HG03571 (cell line): ENCODE results near the gene DNASE2B.

Source experiments
- ATAC-seq: cut with Tn5 transposase; IDR thresholded peaks from one replicate; pipeline ENCODE4 v1.9.1; 2021; ENCODE audit not compliant: unreplicated experiment

DNASE2B gene

GRCh38 chr1:84398175-84399155, at the start of gene DNASE2B:
Gene DNASE2B, plus strand, starts transcription at chr1:84398484. Its CDS starts 81 bp downstream, at chr1:84398565.
- no peak for ATAC-seq

GRCh38 chr1:84348759-84349158, 49.5 kb upstream of the DNASE2B start:
- ATAC-seq, result no peak

GRCh38 chr1:84350104-84350503, 48.2 kb upstream of the DNASE2B start:
- ATAC-seq, result no peak

- ATAC-seq, result no peak
Observed at GRCh38 chr1:84350550-84350949, 47.7 kb upstream of the DNASE2B start.

GRCh38 chr1:84352298-84353106, 45.8 kb upstream of the DNASE2B start:
- ATAC-seq, result no peak

- ATAC-seq, result no peak
Observed at GRCh38 chr1:84353695-84354094, 44.6 kb upstream of the DNASE2B start.

- ATAC-seq, result no peak
Observed at GRCh38 chr1:84355556-84355955, 42.7 kb upstream of the DNASE2B start.

GRCh38 chr1:84356881-84357280, 41.4 kb upstream of the DNASE2B start:
- no peak for ATAC-seq

- no peak for ATAC-seq
Observed at GRCh38 chr1:84358695-84359094, 39.6 kb upstream of the DNASE2B start.

GRCh38 chr1:84360316-84360715, 38.0 kb upstream of the DNASE2B start:
- ATAC-seq, result no peak

GRCh38 chr1:84361796-84362195, 36.5 kb upstream of the DNASE2B start:
- no peak for ATAC-seq

GRCh38 chr1:84363019-84363418, 35.3 kb upstream of the DNASE2B start:
- no peak for ATAC-seq

GRCh38 chr1:84363622-84364021, 34.7 kb upstream of the DNASE2B start:
- no peak for ATAC-seq

- no peak for ATAC-seq
Observed at GRCh38 chr1:84365225-84366221, 32.8 kb upstream of the DNASE2B start.

GRCh38 chr1:84366786-84367185, 31.5 kb upstream of the DNASE2B start:
- no peak for ATAC-seq

GRCh38 chr1:84367219-84367618, 31.1 kb upstream of the DNASE2B start:
- ATAC-seq, result no peak

- ATAC-seq, result no peak
Observed at GRCh38 chr1:84368441-84368840, 29.8 kb upstream of the DNASE2B start.

- no peak for ATAC-seq
Observed at GRCh38 chr1:84370266-84370665, 28.0 kb upstream of the DNASE2B start.

GRCh38 chr1:84370831-84371394, 27.4 kb upstream of the DNASE2B start:
- no peak for ATAC-seq

GRCh38 chr1:84373436-84374141, 24.7 kb upstream of the DNASE2B start:
- ATAC-seq, result no peak
